TTC549 (cell line): ENCODE measurements around the gene USP16.
"Not testable (repeated sequence)": the region's sequence is repeated elsewhere in the genome, so short reads cannot be mapped to it uniquely, and the experiment has no call there.

Experiments used
- FAIRE-seq: peaks from 2 replicates; lab custom pipeline; 2012; peaks lifted over from hg19 to GRCh38; lab: Jason Lieb, UNC

USP16 gene

GRCh38 chr21:29033871-29034270 lies 9.4 kb downstream of the USP16 start:
- no peak for FAIRE-seq

- no peak for FAIRE-seq
These were observed 10.2 kb downstream of the USP16 start for GRCh38 chr21:29034678-29035077.

- FAIRE-seq: no peak
These were observed 27.8 kb downstream of the USP16 start for GRCh38 chr21:29052224-29052623.

- no peak for FAIRE-seq
These were observed 28.6 kb downstream of the USP16 start for GRCh38 chr21:29053011-29053553.

GRCh38 chr21:29053656-29054055 lies 29.2 kb downstream of the USP16 start:
- FAIRE-seq: no peak

GRCh38 chr21:29055080-29055479 lies 30.6 kb downstream of the USP16 start:
- no peak for FAIRE-seq

- no peak for FAIRE-seq
These were observed 31.5 kb downstream of the USP16 start for GRCh38 chr21:29056005-29056404.

- FAIRE-seq: no peak
These were observed 32.1 kb downstream of the USP16 start for GRCh38 chr21:29056538-29057050.

- no peak for FAIRE-seq
These were observed 40.5 kb downstream of the USP16 start for GRCh38 chr21:29064850-29065481.

GRCh38 chr21:29072873-29073221 lies 48.4 kb downstream of the USP16 start:
- no peak for FAIRE-seq

- peak; percentile 91 for FAIRE-seq
These were observed 48.9 kb downstream of the USP16 start, which contains the start of gene CCT8 for GRCh38 chr21:29073222-29074006. CCT8 (minus strand) TSS chr21:29073648; CDS start chr21:29073590, 58 bp downstream.

GRCh38 chr21:29074007-29074376 lies 49.5 kb downstream of the USP16 start:
- FAIRE-seq: no peak

GRCh38 chr21:29074783-29075182 lies 50.3 kb downstream of the USP16 start:
- FAIRE-seq: no peak

- no peak for FAIRE-seq
These were observed 51.4 kb downstream of the USP16 start for GRCh38 chr21:29075706-29076466.

- FAIRE-seq: not testable (repeated sequence)
These were observed 52.5 kb downstream of the USP16 start for GRCh38 chr21:29076731-29077640.

GRCh38 chr21:29077651-29078090 lies 53.2 kb downstream of the USP16 start:
- no peak for FAIRE-seq

- FAIRE-seq: no peak
These were observed 54.6 kb downstream of the USP16 start for GRCh38 chr21:29078869-29079767.

- FAIRE-seq: no peak
These were observed 56.0 kb downstream of the USP16 start for GRCh38 chr21:29080454-29080941.

GRCh38 chr21:29082046-29082815 lies 57.8 kb downstream of the USP16 start:
- FAIRE-seq: no peak
